GM21423 (cell line): Measurements from ENCODE around the gene RNF40.

Source experiments
- ATAC-seq: cut with Tn5 transposase; IDR thresholded peaks from one replicate; pipeline ENCODE4 v1.9.1; 2021; ENCODE audit warnings: mild to moderate bottlenecking, moderate library complexity; ENCODE audit not compliant: unreplicated experiment

The RNF40 gene

GRCh38 chr16:30761928-30762902, at the start of gene RNF40, which contains the start of gene CFAP119:
Gene RNF40 (plus strand): TSS chr16:30762322. CDS start chr16:30762546, 224 bp downstream.
Gene CFAP119 (minus strand): TSS chr16:30762062. CDS start chr16:30761748, 314 bp downstream.
- peak; percentile 81 for ATAC-seq

- no peak for ATAC-seq
Measured at GRCh38 chr16:30715750-30716445, 46.2 kb upstream of the RNF40 start.

- no peak for ATAC-seq
Measured at GRCh38 chr16:30720086-30720485, 42.0 kb upstream of the RNF40 start.

DNA sequence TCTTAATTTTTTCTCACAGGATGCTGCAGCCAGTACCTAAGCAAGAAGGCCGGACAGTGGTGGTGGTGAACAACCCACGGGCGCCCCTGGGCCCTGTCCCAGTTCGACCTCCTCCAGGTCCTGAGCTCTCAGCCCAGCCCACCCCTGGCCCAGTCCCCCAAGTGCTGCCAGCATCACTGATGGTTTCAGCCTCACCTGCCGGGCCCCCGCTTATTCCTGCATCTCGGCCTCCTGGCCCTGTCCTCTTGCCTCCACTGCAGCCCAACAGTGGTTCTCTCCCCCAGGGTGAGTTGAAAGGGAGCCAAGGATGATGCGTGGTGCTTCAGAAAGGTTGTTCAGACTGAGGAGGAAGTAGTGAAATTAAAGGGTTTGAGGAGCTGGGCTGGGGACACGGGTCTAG, 41.4 kb upstream of the RNF40 start:
- no peak for ATAC-seq

DNA sequence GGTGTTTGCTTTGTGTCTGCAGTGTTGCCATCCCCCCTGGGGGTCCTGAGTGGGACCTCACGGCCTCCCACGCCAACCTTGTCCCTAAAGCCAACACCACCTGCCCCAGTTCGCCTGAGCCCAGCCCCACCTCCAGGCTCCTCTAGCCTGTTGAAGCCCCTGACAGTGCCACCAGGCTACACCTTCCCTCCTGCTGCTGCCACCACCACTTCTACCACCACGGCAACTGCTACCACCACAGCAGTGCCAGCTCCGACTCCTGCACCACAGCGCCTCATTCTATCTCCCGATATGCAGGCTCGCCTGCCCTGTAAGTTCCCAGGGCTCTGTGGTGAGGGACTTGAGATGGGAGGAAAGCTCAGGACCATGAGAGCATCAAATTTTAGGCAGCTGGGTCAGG, 41.0 kb upstream of the RNF40 start:
- ATAC-seq = no peak

GRCh38 chr16:30721606-30722005, 40.5 kb upstream of the RNF40 start:
- ATAC-seq = no peak

DNA sequence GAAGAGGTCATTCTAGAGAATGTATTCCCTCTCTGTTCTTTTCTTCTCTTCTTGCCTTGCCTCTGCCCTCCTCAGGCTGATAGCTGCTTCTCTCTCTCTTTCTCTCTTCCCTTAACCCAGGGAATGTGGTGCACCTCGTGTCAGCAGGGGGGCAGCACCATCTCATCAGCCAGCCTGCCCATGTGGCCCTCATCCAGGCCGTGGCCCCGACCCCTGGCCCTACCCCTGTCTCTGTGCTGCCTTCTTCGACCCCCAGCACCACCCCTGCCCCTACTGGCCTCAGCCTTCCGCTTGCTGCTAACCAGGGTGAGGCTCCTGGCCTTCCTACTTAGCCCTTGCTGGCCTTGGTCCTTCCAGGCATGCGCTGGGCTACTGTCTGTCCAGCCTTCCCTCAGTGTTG, 39.7 kb upstream of the RNF40 start:
- no peak for ATAC-seq

- ATAC-seq = no peak
Measured at GRCh38 chr16:30722916-30723315, 39.2 kb upstream of the RNF40 start.

- no peak for ATAC-seq
Measured at GRCh38 chr16:30723725-30724355, 38.3 kb upstream of the RNF40 start.

GRCh38 chr16:30724641-30725417, 37.3 kb upstream of the RNF40 start:
- ATAC-seq = no peak

GRCh38 chr16:30725418-30725792, 36.7 kb upstream of the RNF40 start:
- no peak for ATAC-seq

- ATAC-seq = no peak
Measured at GRCh38 chr16:30728321-30728720, 33.8 kb upstream of the RNF40 start.

- ATAC-seq = no peak
Measured at GRCh38 chr16:30728899-30729672, 33.0 kb upstream of the RNF40 start.

DNA sequence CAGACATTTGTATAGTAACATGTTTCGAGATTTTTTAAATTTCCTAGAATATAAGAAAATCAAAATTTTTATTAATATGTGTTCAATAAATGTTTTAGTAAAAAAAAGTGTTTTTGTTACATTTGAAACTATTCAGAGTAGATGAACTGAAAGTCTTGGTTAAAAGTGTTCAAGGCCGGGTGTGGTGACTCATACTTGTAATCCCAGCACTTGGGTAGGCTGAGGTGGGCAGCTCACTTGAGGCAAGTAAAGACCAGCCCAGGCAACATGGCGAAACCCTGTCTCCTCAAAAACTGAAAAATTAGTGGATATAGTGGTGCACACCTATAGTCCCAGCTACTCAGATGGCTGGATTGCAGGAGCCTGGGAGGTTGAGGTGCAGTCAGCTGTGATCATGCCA, 30.7 kb upstream of the RNF40 start:
- ATAC-seq = no peak

GRCh38 chr16:30736995-30737793, 24.9 kb upstream of the RNF40 start:
- ATAC-seq = no peak

GRCh38 chr16:30737794-30738648, 24.1 kb upstream of the RNF40 start:
- ATAC-seq = no peak

GRCh38 chr16:30738984-30739951, 22.9 kb upstream of the RNF40 start:
- ATAC-seq = no peak
